UCSD-AML1 (cell line): ENCODE measurements around the gene NCOA5.
A peak's percentile ranks its signal among the peaks of the same experiment; 100 is the strongest.

ENCODE experiments used
- DNase-seq: peaks from one replicate; lab custom pipeline; 2025; ENCODE audit not compliant: unreplicated experiment; lab: John Stamatoyannopoulos, UW

NCOA5 gene

DNA sequence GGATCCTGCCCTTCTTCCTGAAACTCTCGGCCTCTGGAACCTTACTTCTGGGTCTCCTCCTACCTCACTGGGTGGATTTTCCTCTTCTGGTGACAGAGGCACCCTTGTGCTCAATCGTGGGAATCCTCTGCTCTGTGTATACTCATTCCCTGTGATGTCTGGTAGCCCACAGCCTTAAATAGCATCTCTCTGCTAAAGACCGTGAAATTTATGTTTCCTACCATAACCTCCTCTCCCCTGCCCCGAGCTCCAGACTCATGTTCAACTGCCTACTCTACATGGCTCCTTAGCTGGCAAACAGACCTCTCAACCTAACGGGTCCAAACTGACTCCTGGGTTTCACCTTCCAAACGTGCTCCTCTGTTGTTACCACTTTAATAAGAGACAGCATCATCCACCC lies 71.2 kb downstream of the NCOA5 start:
- no peak for DNase-seq

DNA sequence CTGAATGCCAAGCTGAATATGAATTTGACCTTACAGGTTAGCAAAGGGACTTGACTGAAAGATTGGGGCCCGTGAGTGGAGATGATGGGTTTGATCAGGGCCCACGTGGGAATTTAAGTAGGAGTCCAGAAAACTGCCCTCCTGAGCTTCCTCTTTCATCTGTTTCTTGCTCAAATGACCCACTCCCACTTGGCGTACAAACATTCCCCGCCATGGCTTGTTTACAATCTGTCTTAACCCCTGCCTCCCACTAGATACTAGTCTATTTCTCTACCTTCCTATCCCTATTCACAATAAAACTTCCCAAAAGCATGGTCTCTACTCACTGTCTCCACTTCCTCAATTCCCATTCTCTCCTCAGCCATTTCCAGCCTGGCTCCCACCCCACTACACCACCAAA lies 71.7 kb downstream of the NCOA5 start:
- no peak for DNase-seq

DNA sequence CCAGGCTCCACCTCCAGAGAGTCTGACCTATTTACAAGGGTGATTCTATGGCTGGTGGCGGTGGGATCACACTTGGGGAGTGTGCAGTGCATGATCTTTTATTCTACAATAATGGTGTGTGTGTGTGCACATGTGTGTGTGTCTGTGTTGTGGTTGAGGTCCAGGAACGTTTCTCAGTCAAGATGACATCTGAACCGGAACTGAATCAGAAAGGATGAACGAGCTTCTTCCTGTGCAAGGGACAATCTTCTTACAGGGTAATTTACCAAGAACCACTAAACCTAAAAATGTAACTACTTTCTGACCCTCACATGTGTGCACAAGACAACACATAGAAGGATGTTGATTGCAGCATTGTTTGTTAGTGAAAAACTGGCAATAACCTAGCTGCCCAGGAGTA lies 72.5 kb downstream of the NCOA5 start:
- no peak for DNase-seq

DNA sequence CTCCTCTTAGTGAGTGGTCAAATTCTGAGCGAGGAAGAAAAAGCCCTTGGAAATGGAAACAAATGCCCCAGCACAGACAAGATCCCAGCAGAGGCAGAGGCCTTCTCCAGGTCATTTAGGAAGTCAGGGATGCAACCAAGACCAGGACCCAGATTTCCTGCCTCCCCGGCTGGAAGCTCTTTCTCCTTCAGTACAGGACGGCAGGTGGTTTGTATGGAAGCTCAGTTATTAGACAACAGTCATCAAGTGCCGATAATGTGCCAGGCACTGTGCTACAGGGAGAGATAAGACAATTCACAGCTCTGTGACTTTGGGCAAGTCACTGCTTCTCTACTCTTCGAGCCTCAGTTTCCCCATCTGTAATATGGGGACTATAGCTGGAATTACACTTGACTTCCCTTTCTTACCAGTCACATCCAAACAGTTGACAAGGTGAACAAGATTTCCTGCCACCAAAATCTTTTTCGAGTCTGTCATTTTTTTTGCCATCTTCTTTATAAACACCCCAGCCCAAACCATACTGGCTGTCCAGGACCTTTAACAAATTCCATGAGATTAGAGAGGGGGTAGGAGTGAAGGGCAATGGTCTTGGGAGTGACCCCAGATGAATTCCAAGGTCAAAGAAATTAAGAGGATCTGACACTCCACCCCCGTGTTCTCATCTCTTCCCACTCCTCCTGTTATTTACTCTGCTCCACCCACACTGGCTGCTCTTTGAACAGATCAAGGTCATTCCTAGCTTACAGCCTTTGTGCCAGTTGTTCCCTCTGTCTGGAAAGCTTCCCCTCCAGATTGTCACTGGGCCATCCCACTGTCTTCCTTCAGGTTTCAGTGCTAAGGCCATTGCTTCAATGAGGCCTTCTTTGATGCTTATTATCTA lies 75.0 kb downstream of the NCOA5 start:
- DNase-seq, result no peak

DNA sequence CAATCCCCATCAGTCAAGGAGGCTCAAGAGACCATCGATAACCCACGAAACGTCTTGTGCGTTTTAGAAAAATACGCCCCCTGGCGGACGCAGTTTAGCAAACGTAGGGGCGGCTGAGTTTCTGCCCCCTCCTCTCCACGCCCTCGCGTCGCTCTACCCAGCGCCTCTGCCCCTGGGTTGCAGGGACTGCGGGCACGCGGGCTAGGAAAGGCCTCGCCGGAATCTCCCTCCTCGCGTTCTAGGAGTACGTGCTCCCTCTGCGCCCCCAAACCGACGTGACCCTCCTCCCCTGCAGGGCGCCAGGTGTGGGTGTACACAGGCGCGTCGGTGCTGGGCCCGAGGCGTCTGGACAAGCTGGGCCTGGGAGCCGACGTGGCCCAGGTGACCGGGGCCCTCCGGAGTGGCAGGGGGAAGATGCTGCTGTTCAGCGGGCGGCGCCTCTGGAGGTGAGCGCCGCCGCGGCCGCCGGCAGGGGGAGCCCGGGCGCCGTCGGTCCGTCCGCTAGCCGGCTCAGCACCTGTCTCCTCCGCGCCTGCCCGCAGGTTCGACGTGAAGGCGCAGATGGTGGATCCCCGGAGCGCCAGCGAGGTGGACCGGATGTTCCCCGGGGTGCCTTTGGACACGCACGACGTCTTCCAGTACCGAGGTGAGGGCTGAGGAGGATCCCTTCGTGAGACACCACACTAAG lies 75.8 kb downstream of the NCOA5 start:
- DNase-seq, result peak; percentile 76

DNA sequence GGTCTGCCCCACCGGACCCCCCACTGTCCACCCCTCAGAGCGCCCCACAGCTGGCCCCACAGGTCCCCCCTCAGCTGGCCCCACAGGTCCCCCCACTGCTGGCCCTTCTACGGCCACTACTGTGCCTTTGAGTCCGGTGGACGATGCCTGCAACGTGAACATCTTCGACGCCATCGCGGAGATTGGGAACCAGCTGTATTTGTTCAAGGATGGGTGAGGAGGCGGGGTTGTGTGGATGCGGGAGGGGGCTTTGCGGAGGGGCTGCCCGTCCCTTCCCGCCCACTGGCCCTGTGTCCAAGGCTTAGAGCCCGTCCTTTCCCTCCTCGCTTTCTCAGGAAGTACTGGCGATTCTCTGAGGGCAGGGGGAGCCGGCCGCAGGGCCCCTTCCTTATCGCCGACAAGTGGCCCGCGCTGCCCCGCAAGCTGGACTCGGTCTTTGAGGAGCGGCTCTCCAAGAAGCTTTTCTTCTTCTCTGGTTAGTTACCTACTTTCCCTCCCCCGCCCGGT lies 76.4 kb downstream of the NCOA5 start:
- DNase-seq, result no peak

DNA sequence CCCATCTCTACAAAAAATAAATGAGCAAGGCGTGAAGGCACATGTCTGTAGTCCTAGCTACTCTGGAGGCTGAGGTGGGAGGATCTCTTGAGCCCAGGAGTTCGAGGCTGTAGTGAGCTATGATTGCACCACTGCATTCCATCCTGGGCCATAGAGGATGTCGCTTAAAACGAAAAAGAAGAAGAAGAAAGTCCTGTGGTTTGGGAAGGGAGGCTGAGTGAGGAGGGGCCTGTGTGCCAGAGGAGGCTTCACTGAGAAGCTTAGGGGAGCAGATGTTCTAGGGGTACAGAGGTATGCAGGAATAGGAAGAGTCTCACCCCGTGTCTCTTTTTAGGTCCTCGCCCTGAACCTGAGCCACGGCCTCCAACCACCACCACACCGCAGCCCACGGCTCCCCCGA lies 76.8 kb downstream of the NCOA5 start:
- DNase-seq, result no peak

DNA sequence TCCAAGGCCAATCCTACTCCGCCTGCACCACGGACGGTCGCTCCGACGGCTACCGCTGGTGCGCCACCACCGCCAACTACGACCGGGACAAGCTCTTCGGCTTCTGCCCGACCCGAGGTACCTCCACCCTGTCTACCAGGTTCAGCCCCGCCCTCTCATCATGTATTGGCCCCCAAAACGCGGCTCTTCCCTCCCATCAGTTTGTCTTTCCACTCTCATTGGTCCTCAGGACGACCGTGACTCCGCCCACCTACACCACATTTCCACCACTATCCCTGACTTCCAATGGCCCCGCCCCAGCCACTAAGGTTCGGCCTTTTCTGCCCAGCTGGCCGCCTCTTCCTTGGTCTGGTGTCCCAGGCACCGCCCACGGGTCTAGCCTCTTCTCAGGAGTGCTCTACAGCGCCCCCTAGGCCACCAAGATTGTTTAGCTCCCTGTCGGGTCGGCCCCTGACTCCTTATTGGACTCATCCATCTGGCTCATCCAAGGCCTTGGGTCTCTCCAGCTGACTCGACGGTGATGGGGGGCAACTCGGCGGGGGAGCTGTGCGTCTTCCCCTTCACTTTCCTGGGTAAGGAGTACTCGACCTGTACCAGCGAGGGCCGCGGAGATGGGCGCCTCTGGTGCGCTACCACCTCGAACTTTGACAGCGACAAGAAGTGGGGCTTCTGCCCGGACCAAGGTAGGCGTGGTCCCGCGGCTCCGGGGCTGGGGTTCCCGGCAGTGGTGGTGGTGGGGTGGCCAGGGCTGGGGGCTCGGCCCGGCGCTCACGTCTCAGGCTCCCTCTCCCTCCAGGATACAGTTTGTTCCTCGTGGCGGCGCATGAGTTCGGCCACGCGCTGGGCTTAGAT lies 77.9 kb downstream of the NCOA5 start:
- peak; percentile 56 for DNase-seq
